IMR-90 (cell line): ENCODE measurements around the gene FMO4. TPM values are rescaled to one million over a fixed set of nuclear protein-coding genes. Genes with fewer than 3 reads are reported as not detected.

Experiments
- ATAC-seq: fragments of 200-7000 bp; cut with Tn5 transposase; 2 replicates; pipeline ENCODE4 v1.9.1; 2020; ENCODE audit warnings: low read depth, mild to moderate bottlenecking, moderate library complexity
- BruUV-seq: library from RNA; stranded (reverse); fragments of 400-500 nt; replicated peaks from 2 replicates; lab custom pipeline; 2021; lab: Mats Ljungman, UMichigan
- CTCF ChIA-PET: fragments of 300-600 bp; formaldehyde crosslinking; extraction: SDS; loops from one replicate; lab custom pipeline; 2021; ENCODE audit warnings: antibody characterized with exemption; lab: Yijun Ruan, JAX
- POLR2A ChIA-PET: fragments of 300-600 bp; sonication (Branson Sonifier 250); formaldehyde crosslinking; loops from one replicate; lab custom pipeline; 2022; ENCODE audit warnings: antibody characterized with exemption; ENCODE audit not compliant: unreplicated experiment; lab: Charles Lee
- DNase-seq: peaks from one replicate; pipeline ENCODE4 v3.0.0; 2013
- H2AFZ ChIP-seq: replicated peaks from 2 replicates; pipeline ENCODE3; 2013; ENCODE audit warnings: low read length, mild to moderate bottlenecking; ENCODE audit not compliant: poor library complexity
- H2AK5ac ChIP-seq: 2 replicates; pipeline ENCODE4 v1.6.1; 2013; ENCODE audit warnings: low read depth, low read length, inconsistent platforms
- H2AK9ac ChIP-seq: replicated peaks from 2 replicates; pipeline ENCODE3; 2013; ENCODE audit warnings: mild to moderate bottlenecking, low read depth, low read length, moderate library complexity; ENCODE audit not compliant: poor library complexity
- H2BK120ac ChIP-seq: 2 replicates; pipeline ENCODE4 v1.6.1; 2013; ENCODE audit warnings: low read depth, low read length, inconsistent platforms
- H2BK15ac ChIP-seq: 3 replicates; pipeline ENCODE4 v1.6.1; 2013; ENCODE audit warnings: low read depth, low read length, inconsistent platforms
- H2BK20ac ChIP-seq: 2 replicates; pipeline ENCODE4 v1.6.1; 2013; ENCODE audit warnings: low read depth, mild to moderate bottlenecking, inconsistent platforms, low read length, moderate library complexity
- H2BK5ac ChIP-seq: 2 replicates; pipeline ENCODE4 v1.6.1; 2013; ENCODE audit warnings: mild to moderate bottlenecking, low read depth, low read length, inconsistent platforms; ENCODE audit not compliant: poor library complexity, severe bottlenecking
- H3K14ac ChIP-seq: replicated peaks from 2 replicates; pipeline ENCODE4 v1.6.1; 2013; ENCODE audit warnings: low read depth, low read length, inconsistent platforms
- H3K18ac ChIP-seq: 2 replicates; pipeline ENCODE4 v1.6.1; 2013; ENCODE audit warnings: low read depth, low read length, control low read depth
- H3K23ac ChIP-seq: 2 replicates; pipeline ENCODE4 v1.6.1; 2013; ENCODE audit warnings: low read depth, low read length, inconsistent platforms
- H3K27ac ChIP-seq: 2 replicates; pipeline ENCODE4 v1.5.1; 2013; ENCODE audit warnings: mild to moderate bottlenecking, control low read depth, low read length; ENCODE audit not compliant: insufficient read depth
- H3K27me3 ChIP-seq: 2 replicates; pipeline ENCODE4 v1.6.1; 2013; ENCODE audit warnings: low read length; ENCODE audit not compliant: control insufficient read depth, insufficient read depth
- H3K36me3 ChIP-seq: 2 replicates; pipeline ENCODE4 v1.6.1; 2013; ENCODE audit warnings: low read length, mixed read lengths; ENCODE audit not compliant: control insufficient read depth, insufficient read depth
- H3K4ac ChIP-seq: 2 replicates; pipeline ENCODE4 v1.6.1; 2013; ENCODE audit warnings: low read depth, low read length, inconsistent platforms
- H3K4me1 ChIP-seq: 2 replicates; pipeline ENCODE4 v1.6.1; 2013; ENCODE audit warnings: low read length, mixed read lengths; ENCODE audit not compliant: control insufficient read depth, insufficient read depth
- H3K4me2 ChIP-seq: 2 replicates; pipeline ENCODE4 v1.6.1; 2013; ENCODE audit warnings: low read depth, mild to moderate bottlenecking, control low read depth, low read length, moderate library complexity
- H3K4me3 ChIP-seq: 2 replicates; pipeline ENCODE4 v1.5.1; 2013; ENCODE audit warnings: low read depth, mild to moderate bottlenecking, control low read depth, low read length, moderate library complexity; ENCODE audit not compliant: insufficient read depth
- H3K56ac ChIP-seq: 2 replicates; pipeline ENCODE4 v1.6.1; 2013; ENCODE audit warnings: low read length, inconsistent platforms; ENCODE audit not compliant: insufficient read depth; ENCODE audit errors: extremely low read depth
- H3K79me1 ChIP-seq, 2 experiments: 2 replicates each; pipeline ENCODE4 v1.6.1; 2013; ENCODE audit warnings: low read length in 2 of 2, inconsistent platforms in 1 of 2, low read depth in 1 of 2
- H3K9ac ChIP-seq: 2 replicates; pipeline ENCODE4 v1.6.1; 2013; ENCODE audit warnings: low read depth, low read length, control low read depth
- H3K9me1 ChIP-seq: 2 replicates; pipeline ENCODE4 v1.6.1; 2013; ENCODE audit warnings: low read length, inconsistent platforms; ENCODE audit not compliant: insufficient read depth
- H3K9me3 ChIP-seq: 2 replicates; pipeline ENCODE4 v1.6.1; 2013; ENCODE audit warnings: low read length; ENCODE audit not compliant: control insufficient read depth, insufficient read depth
- H4K20me1 ChIP-seq: 2 replicates; pipeline ENCODE4 v1.6.1; 2013; ENCODE audit warnings: low read length, inconsistent platforms; ENCODE audit not compliant: insufficient read depth
- H4K5ac ChIP-seq: 2 replicates; pipeline ENCODE4 v1.6.1; 2013; ENCODE audit warnings: mild to moderate bottlenecking, low read depth, low read length, control low read depth
- H4K8ac ChIP-seq, 2 experiments: 2 replicates each; pipeline ENCODE4 v1.6.1; 2013; ENCODE audit warnings: low read depth in 2 of 2, low read length in 2 of 2, control low read depth in 1 of 2, inconsistent platforms in 1 of 2
- H4K91ac ChIP-seq: 2 replicates; pipeline ENCODE4 v1.6.1; 2013; ENCODE audit warnings: low read depth, low read length, inconsistent platforms; ENCODE audit not compliant: insufficient read depth
- BHLHE40 ChIP-seq: fragments of 150-350 bp; IDR thresholded peaks from 2 replicates; pipeline ENCODE4 v1.6.1; 2016; ENCODE audit warnings: mild to moderate bottlenecking, low read depth, low read length
- CEBPB ChIP-seq: IDR thresholded peaks from 2 replicates; pipeline ENCODE4 v1.6.1; 2012; ENCODE audit warnings: low read depth, low read length, improper control_type of control experiment
- CHD1 ChIP-seq: IDR thresholded peaks from 2 replicates; pipeline ENCODE4 v1.6.1; 2012; ENCODE audit warnings: low read depth, low read length, improper control_type of control experiment
- FOS ChIP-seq: fragments of 150-350 bp; IDR thresholded peaks from 2 replicates; pipeline ENCODE4 v1.6.1; 2016; ENCODE audit warnings: low read depth, low read length
- MAFK ChIP-seq: IDR thresholded peaks from 2 replicates; pipeline ENCODE4 v1.6.1; 2012; ENCODE audit warnings: low read depth, low read length, improper control_type of control experiment
- MAZ ChIP-seq: IDR thresholded peaks from 2 replicates; pipeline ENCODE4 v1.6.1; 2012; ENCODE audit warnings: low read depth, mild to moderate bottlenecking, low read length, improper control_type of control experiment, moderate library complexity, borderline replicate concordance
- MXI1 ChIP-seq: IDR thresholded peaks from 2 replicates; pipeline ENCODE4 v1.6.1; 2012; ENCODE audit warnings: low read depth, mild to moderate bottlenecking, low read length, moderate library complexity, borderline replicate concordance
- NFE2L2 ChIP-seq: fragments of 150-350 bp; IDR thresholded peaks from 2 replicates; pipeline ENCODE4 v1.6.1; 2016; ENCODE audit warnings: low read depth, mild to moderate bottlenecking, low read length
- POLR2A ChIP-seq: IDR thresholded peaks from 2 replicates; pipeline ENCODE4 v1.6.1; 2012; ENCODE audit warnings: mild to moderate bottlenecking, low read depth, low read length
- RAD21 ChIP-seq: IDR thresholded peaks from 2 replicates; pipeline ENCODE4 v1.6.1; 2012; ENCODE audit warnings: low read length, improper control_type of control experiment
- RCOR1 ChIP-seq: IDR thresholded peaks from 2 replicates; pipeline ENCODE4 v1.6.1; 2012; ENCODE audit warnings: mild to moderate bottlenecking, low read length, improper control_type of control experiment; ENCODE audit not compliant: insufficient replicate concordance
- RFX5 ChIP-seq: IDR thresholded peaks from 2 replicates; pipeline ENCODE4 v1.8.0; 2012; ENCODE audit warnings: low read depth, mild to moderate bottlenecking, low read length, moderate library complexity
- SMC3 ChIP-seq: fragments of 150-350 bp; IDR thresholded peaks from 2 replicates; pipeline ENCODE4 v1.6.1; 2016; ENCODE audit warnings: low read depth, mild to moderate bottlenecking, antibody characterized with exemption, low read length, moderate library complexity
- WGBS, 2 experiments: methylation state at CpG; one replicate each; pipeline versions ENCODE4 v1.1.5 to v1.1.7; 2013; ENCODE audit warnings: missing lambda C conversion rate in 2 of 2; ENCODE audit not compliant: insufficient read length in 1 of 2; ENCODE audit errors: extremely low coverage in 2 of 2; 5-methylcytosine and 5-hydroxymethylcytosine counted together
- dilution Hi-C: fragments of 300-500 bp; cut with HindIII; formaldehyde crosslinking; loops from one replicate; pipeline ENCODE4 v1.14.3; 2018; ENCODE audit warnings: low sequenced_read_pairs; ENCODE audit not compliant: unreplicated experiment
- in situ Hi-C: fragments of 300-500 bp; cut with MboI; formaldehyde crosslinking; loops from 3 replicates; pipeline ENCODE4 v1.14.3; 2019; ENCODE audit warnings: low sequenced_read_pairs, inconsistent platforms, mixed read lengths
- intact Hi-C: fragments of 100-400 bp; cut with micrococcal nuclease; formaldehyde crosslinking; loops from 2 replicates; pipeline ENCODE4 v1.10.0; 2022
- polyA plus RNA-seq, 3 experiments: library from polyadenylated mRNA; depleted of rRNA; stranded (reverse); fragments of >200 nt; gene quantifications; 2 replicates each; pipeline ENCODE4 v1.2.3, GENCODE V29; 2012; ENCODE audit warnings: low replicate concordance in 1 of 3
- total RNA-seq: library from RNA; depleted of rRNA; stranded (reverse); fragments of >200 nt; gene quantifications from 2 replicates; pipeline ENCODE4 v1.2.3, GENCODE V29; 2012
- TF ChIP-seq, protein P1 (sequence below): conservative IDR thresholded peaks from 2 replicates; pipeline ENCODE4 v1.5.1; 2012; ENCODE audit warnings: mild to moderate bottlenecking, low read depth, low read length, improper control_type of control experiment
- TF ChIP-seq, protein P2 (sequence below): fragments of 150-350 bp; IDR thresholded peaks from 2 replicates; pipeline ENCODE4 v1.6.1; 2017; ENCODE audit warnings: mild to moderate bottlenecking, antibody characterized with exemption, low read length, low read depth
- TF ChIP-seq, protein P3 (sequence below): fragments of 150-350 bp; IDR thresholded peaks from 2 replicates; pipeline ENCODE4 v1.6.1; 2016; ENCODE audit warnings: low read depth, mild to moderate bottlenecking, low read length, moderate library complexity, borderline replicate concordance

The FMO4 gene
- total and polyA plus RNA-seq, 2 of the 4 experiments (the other 2 are of a cell fraction), result 0.36 to 0.55 TPM

DNA sequence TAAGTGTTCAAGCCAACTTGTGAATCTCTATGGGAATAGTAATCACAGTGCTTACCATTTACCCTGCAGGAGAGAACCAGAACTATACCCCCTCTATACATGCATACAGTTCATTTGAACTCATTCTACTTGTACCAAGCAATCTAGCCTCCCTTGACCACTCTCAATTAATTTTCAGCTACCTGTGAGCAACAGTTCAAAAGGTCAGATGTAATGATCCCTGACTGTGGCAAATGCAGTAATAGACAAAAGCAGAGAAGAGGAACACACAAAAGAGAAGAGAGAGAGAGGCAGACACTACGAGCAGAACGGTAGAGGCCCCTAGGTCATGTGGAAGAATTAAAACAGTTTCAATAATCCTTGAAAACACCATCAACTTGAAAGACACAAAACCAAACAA lies 52.8 kb downstream of the FMO4 start:
- no peak overlapping the region for H3K56ac ChIP-seq
- no peaks in the 10 kb centered on the region for H3K9me3 ChIP-seq
- no peaks in the 10 kb centered on the region for H3K27me3 ChIP-seq
- H3K23ac ChIP-seq, result no peak overlapping the region
- H4K91ac ChIP-seq, result no peak overlapping the region
- ChIA-PET POLR2A (no interaction called here), CTCF (interaction anchor here (0.7 kb wide), 1 partner anchor 425 kb away, joined by 5 read pairs; no protein-coding TSS in a partner anchor)
- H3K27ac ChIP-seq, result no peak overlapping the region
- H3K9me1 ChIP-seq, result no peaks in the 10 kb centered on the region
- no peak overlapping the region for H2BK5ac ChIP-seq
- H2BK120ac ChIP-seq, result no peak overlapping the region
- H3K4ac ChIP-seq, result no peak overlapping the region
- TF ChIP-seq RFX5, result no peak
- no peak for TF ChIP-seq MAZ
- TF ChIP-seq, protein P1, sequence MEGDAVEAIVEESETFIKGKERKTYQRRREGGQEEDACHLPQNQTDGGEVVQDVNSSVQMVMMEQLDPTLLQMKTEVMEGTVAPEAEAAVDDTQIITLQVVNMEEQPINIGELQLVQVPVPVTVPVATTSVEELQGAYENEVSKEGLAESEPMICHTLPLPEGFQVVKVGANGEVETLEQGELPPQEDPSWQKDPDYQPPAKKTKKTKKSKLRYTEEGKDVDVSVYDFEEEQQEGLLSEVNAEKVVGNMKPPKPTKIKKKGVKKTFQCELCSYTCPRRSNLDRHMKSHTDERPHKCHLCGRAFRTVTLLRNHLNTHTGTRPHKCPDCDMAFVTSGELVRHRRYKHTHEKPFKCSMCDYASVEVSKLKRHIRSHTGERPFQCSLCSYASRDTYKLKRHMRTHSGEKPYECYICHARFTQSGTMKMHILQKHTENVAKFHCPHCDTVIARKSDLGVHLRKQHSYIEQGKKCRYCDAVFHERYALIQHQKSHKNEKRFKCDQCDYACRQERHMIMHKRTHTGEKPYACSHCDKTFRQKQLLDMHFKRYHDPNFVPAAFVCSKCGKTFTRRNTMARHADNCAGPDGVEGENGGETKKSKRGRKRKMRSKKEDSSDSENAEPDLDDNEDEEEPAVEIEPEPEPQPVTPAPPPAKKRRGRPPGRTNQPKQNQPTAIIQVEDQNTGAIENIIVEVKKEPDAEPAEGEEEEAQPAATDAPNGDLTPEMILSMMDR, result no peak
- TF ChIP-seq RCOR1, result no peak
- no peak for TF ChIP-seq CEBPB
- TF ChIP-seq, protein P2, sequence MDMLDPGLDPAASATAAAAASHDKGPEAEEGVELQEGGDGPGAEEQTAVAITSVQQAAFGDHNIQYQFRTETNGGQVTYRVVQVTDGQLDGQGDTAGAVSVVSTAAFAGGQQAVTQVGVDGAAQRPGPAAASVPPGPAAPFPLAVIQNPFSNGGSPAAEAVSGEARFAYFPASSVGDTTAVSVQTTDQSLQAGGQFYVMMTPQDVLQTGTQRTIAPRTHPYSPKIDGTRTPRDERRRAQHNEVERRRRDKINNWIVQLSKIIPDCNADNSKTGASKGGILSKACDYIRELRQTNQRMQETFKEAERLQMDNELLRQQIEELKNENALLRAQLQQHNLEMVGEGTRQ, result no peak
- TF ChIP-seq SMC3, result no peak
- no peak for TF ChIP-seq NFE2L2
- TF ChIP-seq MXI1, result no peak
- no peak for TF ChIP-seq FOS
- TF ChIP-seq RAD21, result no peak
- no peak for TF ChIP-seq BHLHE40
- TF ChIP-seq, protein P3, sequence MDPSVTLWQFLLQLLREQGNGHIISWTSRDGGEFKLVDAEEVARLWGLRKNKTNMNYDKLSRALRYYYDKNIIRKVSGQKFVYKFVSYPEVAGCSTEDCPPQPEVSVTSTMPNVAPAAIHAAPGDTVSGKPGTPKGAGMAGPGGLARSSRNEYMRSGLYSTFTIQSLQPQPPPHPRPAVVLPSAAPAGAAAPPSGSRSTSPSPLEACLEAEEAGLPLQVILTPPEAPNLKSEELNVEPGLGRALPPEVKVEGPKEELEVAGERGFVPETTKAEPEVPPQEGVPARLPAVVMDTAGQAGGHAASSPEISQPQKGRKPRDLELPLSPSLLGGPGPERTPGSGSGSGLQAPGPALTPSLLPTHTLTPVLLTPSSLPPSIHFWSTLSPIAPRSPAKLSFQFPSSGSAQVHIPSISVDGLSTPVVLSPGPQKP, result no peak
- no peak for TF ChIP-seq MAFK
- TF ChIP-seq POLR2A, result no peak
- no peak for TF ChIP-seq CHD1
- no peak overlapping the region for H3K18ac ChIP-seq
- H3K79me1 ChIP-seq, result no peaks in the 10 kb centered on the region
- no CpG with 5 or more reads among the region's 2 CpGs for WGBS, 2 experiments
- H4K8ac ChIP-seq, result no peak overlapping the region
- ATAC-seq, result no peak
- intact Hi-C loops, result no loop called here
- no peaks in the 10 kb centered on the region for H4K20me1 ChIP-seq
- H3K4me2 ChIP-seq, result no peak overlapping the region
- H3K4me3 ChIP-seq, result no peak overlapping the region
- H3K14ac ChIP-seq, result no peak overlapping the region
- BruUV-seq, result no TSS peak
- H2BK20ac ChIP-seq, result no peak overlapping the region
- no peak overlapping the region for H4K5ac ChIP-seq
- no peak overlapping the region for H2BK15ac ChIP-seq
- no peak overlapping the region for H2AK5ac ChIP-seq
- DNase-seq, result no peak
- H2AK9ac ChIP-seq, result no peak overlapping the region
- no peak overlapping the region for H3K9ac ChIP-seq
- H2AFZ ChIP-seq, result no peak overlapping the region
- H3K36me3 ChIP-seq, result no peaks in the 10 kb centered on the region
- in situ Hi-C loops, result no loop called here
- dilution Hi-C loops, result no loop called here
- H3K4me1 ChIP-seq, result no peaks in the 10 kb centered on the region
